Vagina (tissue), 2 donors: ENCODE results near the gene SATB1.

Source experiments
- POLR2A ChIP-seq, 2 donors: fragments of 450-650 bp; IDR thresholded peaks; one replicate each; pipeline ENCODE4 v1.6.1; 2017; ENCODE audit warnings: antibody characterized with exemption in 2 of 2, mild to moderate bottlenecking in 2 of 2, moderate library complexity in 2 of 2
- TF ChIP-seq, protein P1 (sequence below), 3 experiments: fragments of 450-650 bp in 2 of 3; fragments of 200-600 bp in 1 of 3; sonication (generic) in 1 of 3; IDR thresholded peaks; one replicate each; pipeline ENCODE4 v1.5.1; 2017 to 2019; ENCODE audit warnings: antibody characterized with exemption in 3 of 3, mild to moderate bottlenecking in 2 of 3, moderate library complexity in 2 of 3

DNA sequence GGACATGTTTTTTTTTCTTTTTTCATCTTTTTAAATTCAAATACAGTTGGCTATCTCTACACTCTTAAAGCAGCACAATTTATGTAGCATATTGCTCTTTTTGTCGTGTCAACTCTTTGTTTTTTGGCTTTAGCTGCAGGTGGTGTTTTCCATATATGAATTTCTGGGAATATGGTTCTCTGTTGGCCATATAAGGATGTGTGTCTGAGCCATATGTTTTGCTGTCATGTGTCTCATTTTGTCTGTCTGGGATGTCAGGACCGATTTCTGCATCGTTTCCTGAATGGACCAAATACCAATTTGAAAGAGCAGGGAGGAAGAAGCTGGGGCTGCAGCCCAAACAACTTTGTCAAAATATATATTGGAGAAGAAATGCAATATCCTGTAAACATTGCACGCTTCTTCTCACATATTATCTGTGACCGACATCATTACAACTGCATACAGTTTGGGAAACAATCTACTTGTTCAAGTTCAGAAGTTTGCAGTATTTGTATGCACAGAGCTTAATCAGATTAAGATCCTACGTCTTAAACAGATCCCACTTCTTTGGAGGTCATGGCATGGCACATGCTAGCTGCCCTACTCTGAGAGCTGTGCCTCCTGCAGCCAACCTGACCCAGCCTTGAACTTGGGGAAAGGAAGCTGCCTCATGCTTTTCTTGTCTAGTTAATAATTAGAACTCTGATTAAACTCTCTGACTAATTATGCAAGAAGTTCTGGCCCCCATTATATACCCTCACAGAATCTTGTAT, 4.0 kb upstream of the SATB1 start:
- TF ChIP-seq, protein P1, sequence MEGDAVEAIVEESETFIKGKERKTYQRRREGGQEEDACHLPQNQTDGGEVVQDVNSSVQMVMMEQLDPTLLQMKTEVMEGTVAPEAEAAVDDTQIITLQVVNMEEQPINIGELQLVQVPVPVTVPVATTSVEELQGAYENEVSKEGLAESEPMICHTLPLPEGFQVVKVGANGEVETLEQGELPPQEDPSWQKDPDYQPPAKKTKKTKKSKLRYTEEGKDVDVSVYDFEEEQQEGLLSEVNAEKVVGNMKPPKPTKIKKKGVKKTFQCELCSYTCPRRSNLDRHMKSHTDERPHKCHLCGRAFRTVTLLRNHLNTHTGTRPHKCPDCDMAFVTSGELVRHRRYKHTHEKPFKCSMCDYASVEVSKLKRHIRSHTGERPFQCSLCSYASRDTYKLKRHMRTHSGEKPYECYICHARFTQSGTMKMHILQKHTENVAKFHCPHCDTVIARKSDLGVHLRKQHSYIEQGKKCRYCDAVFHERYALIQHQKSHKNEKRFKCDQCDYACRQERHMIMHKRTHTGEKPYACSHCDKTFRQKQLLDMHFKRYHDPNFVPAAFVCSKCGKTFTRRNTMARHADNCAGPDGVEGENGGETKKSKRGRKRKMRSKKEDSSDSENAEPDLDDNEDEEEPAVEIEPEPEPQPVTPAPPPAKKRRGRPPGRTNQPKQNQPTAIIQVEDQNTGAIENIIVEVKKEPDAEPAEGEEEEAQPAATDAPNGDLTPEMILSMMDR (IDR thresholded peaks at IDR 0.05): no peak
- TF ChIP-seq POLR2A (IDR thresholded peaks at IDR 0.05): no peak
